HCT116 (cell line): ENCODE results near the gene FOXO3. TPM values are rescaled to one million over a fixed set of nuclear protein-coding genes. Genes with fewer than 3 reads are reported as not detected.

Experiments used
- ATAC-seq: fragments of 200-7000 bp; cut with Tn5 transposase; 2 replicates; pipeline ENCODE4 v1.9.1; 2020; ENCODE audit warnings: mild to moderate bottlenecking, moderate library complexity
- BruUV-seq: library from RNA; stranded (reverse); fragments of 400-500 nt; replicated peaks from 2 replicates; lab custom pipeline; 2021; lab: Mats Ljungman, UMichigan
- CTCF ChIA-PET: fragments of 300-600 bp; sonication (Branson Sonifier 250); formaldehyde crosslinking; loops from one replicate; lab custom pipeline; 2021; ENCODE audit warnings: antibody characterized with exemption; lab: Charles Lee
- POLR2A ChIA-PET: fragments of 300-600, 350-600 bp; sonication (Branson Sonifier 250); formaldehyde crosslinking; loops from one replicate; lab custom pipeline; 2021; ENCODE audit warnings: antibody characterized with exemption; lab: Charles Lee
- RAD21 ChIA-PET, 2 experiments: fragments of 300-600 bp; sonication (Branson Sonifier 250); formaldehyde crosslinking; loops; one replicate each; lab custom pipeline; 2023; ENCODE audit warnings: low total read pairs in 2 of 2; ENCODE audit not compliant: uncharacterized antibody in 2 of 2, unreplicated experiment in 2 of 2, low non-redundant PET in 1 of 2; lab: Charles Lee
- DNase-seq: peaks from one replicate; pipeline ENCODE4 v3.0.0-alpha.2; 2010; ENCODE audit warnings: low read depth, low spot score
- H2AFZ ChIP-seq: fragments of 200-600 bp; shearing (Covaris generic), sonication (generic); 2 replicates; pipeline ENCODE4 v1.6.1; 2017; ENCODE audit warnings: low read depth, mixed run types, mixed read lengths, antibody characterized with exemption, low read length; ENCODE audit not compliant: poor library complexity, severe bottlenecking
- H3K27ac ChIP-seq: 2 replicates; pipeline ENCODE4 v1.5.1; 2012; ENCODE audit warnings: low read depth, low read length
- H3K27me3 ChIP-seq: fragments of 200-600 bp; sonication (generic); 2 replicates; pipeline ENCODE4 v1.6.1; 2016; ENCODE audit warnings: mixed run types, low read length, mixed read lengths; ENCODE audit not compliant: insufficient read depth
- H3K36me3 ChIP-seq, 2 experiments: fragments of 200-500 bp in 1 of 2; fragments of 200-600 bp in 1 of 2; sonication (Bioruptor generic) in 1 of 2; sonication (generic) in 1 of 2; 2 replicates each; pipeline versions ENCODE4 v1.5.1 to v1.6.1; 2014 to 2016; ENCODE audit warnings: low read length in 2 of 2, inconsistent platforms in 1 of 2, mixed read lengths in 1 of 2, mixed run types in 1 of 2; ENCODE audit not compliant: insufficient read depth in 2 of 2, control insufficient read depth in 1 of 2
- H3K4me1 ChIP-seq, 2 experiments: fragments of 200-600 bp in 1 of 2; sonication (generic) in 1 of 2; 2 replicates each; pipeline versions ENCODE4 v1.5.1 to v1.6.1; 2012 to 2017; ENCODE audit warnings: low read length in 2 of 2, inconsistent platforms in 1 of 2, mild to moderate bottlenecking in 1 of 2, mixed read lengths in 1 of 2, mixed run types in 1 of 2, moderate library complexity in 1 of 2; ENCODE audit not compliant: insufficient read depth in 2 of 2, control insufficient read depth in 1 of 2
- H3K4me2 ChIP-seq: fragments of 200-600 bp; sonication (generic); 2 replicates; pipeline ENCODE4 v1.6.1; 2017; ENCODE audit warnings: mixed run types, low read length, mixed read lengths
- H3K4me3 ChIP-seq, 2 experiments: fragments of 200-600 bp in 1 of 2; sonication (generic) in 1 of 2; replicated peaks in 1 of 2; 2 replicates each; pipeline ENCODE4 v1.5.1; 2011 to 2016; ENCODE audit warnings: low read length in 2 of 2, control low read depth in 1 of 2, low read depth in 1 of 2, mild to moderate bottlenecking in 1 of 2, mixed read lengths in 1 of 2, mixed run types in 1 of 2
- H3K79me2 ChIP-seq: fragments of 200-600 bp; sonication (generic); 2 replicates; pipeline ENCODE4 v1.6.1; 2017; ENCODE audit warnings: mild to moderate bottlenecking, mixed run types, low read length, moderate library complexity, mixed read lengths; ENCODE audit not compliant: insufficient read depth
- H3K9ac ChIP-seq: fragments of 200-600 bp; sonication (generic); 2 replicates; pipeline ENCODE4 v1.6.1; 2016; ENCODE audit warnings: low read length, mixed read lengths
- H3K9me2 ChIP-seq: fragments of 200-600 bp; sonication (generic), shearing (Covaris generic); 2 replicates; pipeline ENCODE4 v1.6.1; 2017; ENCODE audit warnings: mixed run types, mild to moderate bottlenecking, moderate library complexity; ENCODE audit not compliant: insufficient read depth
- H3K9me3 ChIP-seq, 2 experiments: fragments of 200-500 bp in 1 of 2; fragments of 200-600 bp in 1 of 2; sonication (Bioruptor generic) in 1 of 2; sonication (generic) in 1 of 2; 2 replicates each; pipeline ENCODE4 v1.6.1; 2014 to 2017; ENCODE audit warnings: low read length in 2 of 2, mixed read lengths in 2 of 2, inconsistent platforms in 1 of 2, low read depth in 1 of 2, mild to moderate bottlenecking in 1 of 2, mixed run types in 1 of 2, moderate library complexity in 1 of 2; ENCODE audit not compliant: control insufficient read depth in 1 of 2, insufficient read depth in 1 of 2
- H4K20me1 ChIP-seq: fragments of 200-600 bp; sonication (generic), shearing (Covaris generic); 2 replicates; pipeline ENCODE4 v1.6.1; 2017; ENCODE audit warnings: mixed run types, mild to moderate bottlenecking, moderate library complexity; ENCODE audit not compliant: insufficient read depth
- ZFX ChIP-seq: fragments of 450-650 bp; IDR thresholded peaks from 2 replicates; pipeline ENCODE4 v1.6.1; 2017
- intact Hi-C: fragments of 100-400 bp; cut with micrococcal nuclease; formaldehyde crosslinking; loops from 2 replicates; pipeline ENCODE4 v1.10.0; 2022
- total RNA-seq: library from RNA; stranded (reverse); gene quantifications from one replicate; pipeline ENCODE4 v1.2.1, GENCODE V29; 2021; ENCODE audit not compliant: unreplicated experiment
- TF ChIP-seq, protein P1 (sequence below): IDR thresholded peaks from 2 replicates; pipeline ENCODE4 v1.6.1; 2012
- TF ChIP-seq, protein P2 (sequence below), 3 experiments: fragments of 200-600 bp in 1 of 3; sonication (generic) in 1 of 3; IDR thresholded peaks in 2 of 3; conservative IDR thresholded peaks in 1 of 3; 2 replicates each; pipeline ENCODE4 v1.5.1; 2012 to 2017; ENCODE audit warnings: low read depth in 2 of 3, low read length in 2 of 3, antibody characterized with exemption in 1 of 3, borderline replicate concordance in 1 of 3, control low read depth in 1 of 3, mild to moderate bottlenecking in 1 of 3, mixed read lengths in 1 of 3, mixed run types in 1 of 3, moderate library complexity in 1 of 3; ENCODE audit not compliant: insufficient read depth in 1 of 3
- TF ChIP-seq, protein P3 (sequence below): IDR thresholded peaks from 2 replicates; pipeline ENCODE4 v1.6.1; 2011; ENCODE audit warnings: mild to moderate bottlenecking, low read length, moderate library complexity; ENCODE audit not compliant: insufficient replicate concordance; ENCODE audit errors: extremely low read depth

The FOXO3 gene
- total RNA-seq, 1 experiment from 2014 or later: 40.0 TPM

DNA sequence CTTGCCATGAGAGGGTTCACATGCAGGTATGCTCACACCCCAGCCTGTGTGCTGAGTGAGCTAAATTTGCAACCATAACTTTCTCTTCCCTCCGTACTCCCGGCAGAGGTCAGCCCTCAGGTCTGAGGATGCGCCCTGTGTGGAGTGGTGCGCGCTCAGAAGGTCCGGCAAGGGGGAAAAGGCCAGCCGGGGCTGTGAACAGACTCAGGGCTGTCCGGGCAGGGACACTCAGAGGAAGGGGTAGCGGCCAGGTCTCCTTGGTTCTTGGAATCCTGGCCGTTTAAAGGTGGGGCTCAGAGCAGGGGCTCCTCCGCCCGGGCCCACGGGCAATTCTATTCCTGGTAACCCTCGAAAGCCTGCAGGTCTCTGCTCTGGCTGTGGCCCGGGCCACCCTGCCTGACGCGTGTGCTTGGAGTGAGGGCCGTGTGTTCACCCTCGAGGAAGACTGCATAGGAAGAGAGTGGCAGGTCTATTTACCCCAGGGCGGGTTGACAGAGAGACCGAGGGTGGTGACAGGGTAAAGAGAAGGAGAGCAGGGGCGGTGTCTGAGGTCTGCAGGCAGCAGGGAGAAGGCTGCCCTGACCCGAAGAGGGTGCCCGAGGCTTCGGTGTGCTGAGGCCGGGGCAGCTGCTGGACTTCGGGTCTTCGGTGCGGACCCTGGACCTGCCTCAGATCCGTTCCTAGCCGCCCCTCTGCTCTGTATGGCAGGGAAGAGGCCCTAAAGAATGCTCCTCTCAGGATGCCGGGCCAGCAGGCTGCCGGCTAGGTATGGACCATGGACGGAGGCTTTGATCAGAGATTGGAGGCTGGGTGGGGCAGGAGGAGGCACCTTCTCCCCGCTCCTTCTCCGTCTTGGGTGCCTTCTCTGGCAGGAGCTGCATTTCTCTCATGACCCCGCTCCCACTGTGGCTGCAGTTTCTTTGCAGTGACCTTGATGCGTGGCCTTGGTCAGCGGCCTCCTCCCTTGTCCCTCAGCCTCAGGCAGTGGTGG is 156.4 kb downstream of the FOXO3 start:
- ChIA-PET CTCF (no interaction called here), POLR2A (no interaction called here), RAD21 (no interaction called here)
- TF ChIP-seq ZFX: no peak
- TF ChIP-seq, protein P1, sequence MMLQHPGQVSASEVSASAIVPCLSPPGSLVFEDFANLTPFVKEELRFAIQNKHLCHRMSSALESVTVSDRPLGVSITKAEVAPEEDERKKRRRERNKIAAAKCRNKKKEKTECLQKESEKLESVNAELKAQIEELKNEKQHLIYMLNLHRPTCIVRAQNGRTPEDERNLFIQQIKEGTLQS: no peak
- TF ChIP-seq, protein P2, sequence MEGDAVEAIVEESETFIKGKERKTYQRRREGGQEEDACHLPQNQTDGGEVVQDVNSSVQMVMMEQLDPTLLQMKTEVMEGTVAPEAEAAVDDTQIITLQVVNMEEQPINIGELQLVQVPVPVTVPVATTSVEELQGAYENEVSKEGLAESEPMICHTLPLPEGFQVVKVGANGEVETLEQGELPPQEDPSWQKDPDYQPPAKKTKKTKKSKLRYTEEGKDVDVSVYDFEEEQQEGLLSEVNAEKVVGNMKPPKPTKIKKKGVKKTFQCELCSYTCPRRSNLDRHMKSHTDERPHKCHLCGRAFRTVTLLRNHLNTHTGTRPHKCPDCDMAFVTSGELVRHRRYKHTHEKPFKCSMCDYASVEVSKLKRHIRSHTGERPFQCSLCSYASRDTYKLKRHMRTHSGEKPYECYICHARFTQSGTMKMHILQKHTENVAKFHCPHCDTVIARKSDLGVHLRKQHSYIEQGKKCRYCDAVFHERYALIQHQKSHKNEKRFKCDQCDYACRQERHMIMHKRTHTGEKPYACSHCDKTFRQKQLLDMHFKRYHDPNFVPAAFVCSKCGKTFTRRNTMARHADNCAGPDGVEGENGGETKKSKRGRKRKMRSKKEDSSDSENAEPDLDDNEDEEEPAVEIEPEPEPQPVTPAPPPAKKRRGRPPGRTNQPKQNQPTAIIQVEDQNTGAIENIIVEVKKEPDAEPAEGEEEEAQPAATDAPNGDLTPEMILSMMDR (IDR thresholded peaks at IDR 0.05 in 2 of 3, conservative IDR thresholded peaks at IDR 0.05 in 1 of 3; ENCODE audit: borderline replicate concordance in 1 of 3, insufficient read depth in 1 of 3, low read depth in 2 of 3, low read length in 2 of 3): no peak
- TF ChIP-seq, protein P3, sequence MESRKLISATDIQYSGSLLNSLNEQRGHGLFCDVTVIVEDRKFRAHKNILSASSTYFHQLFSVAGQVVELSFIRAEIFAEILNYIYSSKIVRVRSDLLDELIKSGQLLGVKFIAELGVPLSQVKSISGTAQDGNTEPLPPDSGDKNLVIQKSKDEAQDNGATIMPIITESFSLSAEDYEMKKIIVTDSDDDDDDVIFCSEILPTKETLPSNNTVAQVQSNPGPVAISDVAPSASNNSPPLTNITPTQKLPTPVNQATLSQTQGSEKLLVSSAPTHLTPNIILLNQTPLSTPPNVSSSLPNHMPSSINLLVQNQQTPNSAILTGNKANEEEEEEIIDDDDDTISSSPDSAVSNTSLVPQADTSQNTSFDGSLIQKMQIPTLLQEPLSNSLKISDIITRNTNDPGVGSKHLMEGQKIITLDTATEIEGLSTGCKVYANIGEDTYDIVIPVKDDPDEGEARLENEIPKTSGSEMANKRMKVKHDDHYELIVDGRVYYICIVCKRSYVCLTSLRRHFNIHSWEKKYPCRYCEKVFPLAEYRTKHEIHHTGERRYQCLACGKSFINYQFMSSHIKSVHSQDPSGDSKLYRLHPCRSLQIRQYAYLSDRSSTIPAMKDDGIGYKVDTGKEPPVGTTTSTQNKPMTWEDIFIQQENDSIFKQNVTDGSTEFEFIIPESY: no peak
- no peak overlapping the region for H3K4me2 ChIP-seq
- no peak overlapping the region for H3K4me3 ChIP-seq
- no peaks in the 10 kb centered on the region for H3K9me2 ChIP-seq
- ATAC-seq (no peak), DNase-seq (no peak)
- BruUV-seq: no TSS peak
- no peak overlapping the region for H3K9ac ChIP-seq
- no peaks in the 10 kb centered on the region for H3K9me3 ChIP-seq
- H3K27me3 ChIP-seq: no peaks in the 10 kb centered on the region
- H3K27ac ChIP-seq: no peak overlapping the region
- intact Hi-C loops: no loop called here
- H3K79me2 ChIP-seq: no peaks in the 10 kb centered on the region
- H4K20me1 ChIP-seq: no peaks in the 10 kb centered on the region
- H3K36me3 ChIP-seq: no peaks in the 10 kb centered on the region
- H3K4me1 ChIP-seq: peaks cover 32 to 53% of the 10 kb centered on the region in 2 experiments
- H2AFZ ChIP-seq: no peak overlapping the region
